SK-N-SH treated with all-trans-retinoic acid at 6 μM for 48 hours (cell line): ENCODE measurements around the gene QKI.

Source experiments
- ATAC-seq: fragments of 200-7000 bp; cut with Tn5 transposase; 3 replicates; pipeline ENCODE4 v1.9.1; 2020; ENCODE audit warnings: mild to moderate bottlenecking, moderate library complexity
- ARNTL ChIP-seq: fragments of 450-650 bp; formaldehyde crosslinking; IDR thresholded peaks from 2 replicates; pipeline ENCODE4 v1.5.0; 2020; ENCODE audit warnings: low read depth, mild to moderate bottlenecking, moderate library complexity, borderline replicate concordance
- BACH2 ChIP-seq: fragments of 250-450 bp; sonication (Bioruptor Pico); IDR thresholded peaks from 2 replicates; pipeline ENCODE4 v1.9.0; 2021; ENCODE audit warnings: mild to moderate bottlenecking, borderline replicate concordance
- CSDC2 ChIP-seq: fragments of 250-450 bp; sonication (Bioruptor Pico); IDR thresholded peaks from 2 replicates; pipeline ENCODE4 v1.5.0; 2020; ENCODE audit warnings: mild to moderate bottlenecking, moderate library complexity
- ESRRG ChIP-seq: fragments of 250-450 bp; sonication (Bioruptor Pico); IDR thresholded peaks from 2 replicates; pipeline ENCODE4 v1.6.1; 2021; ENCODE audit warnings: mild to moderate bottlenecking
- GLIS3 ChIP-seq: fragments of 250-450 bp; sonication (Bioruptor Pico); IDR thresholded peaks from 2 replicates; pipeline ENCODE4 v1.5.0; 2020; ENCODE audit warnings: mild to moderate bottlenecking, moderate library complexity
- ISL1 ChIP-seq: fragments of 250-450 bp; sonication (Bioruptor Pico); IDR thresholded peaks from 2 replicates; pipeline ENCODE4 v2.1.2; 2022; ENCODE audit warnings: mild to moderate bottlenecking, moderate library complexity
- OSR1 ChIP-seq: fragments of 250-450 bp; sonication (Bioruptor Pico); IDR thresholded peaks from 2 replicates; pipeline ENCODE4 v1.8.0; 2022; ENCODE audit warnings: moderate library complexity, mild to moderate bottlenecking, inconsistent platforms
- POU6F1 ChIP-seq: fragments of 250-450 bp; sonication (Bioruptor Pico); IDR thresholded peaks from 2 replicates; pipeline ENCODE4 v1.8.0; 2021; ENCODE audit warnings: low read depth, mild to moderate bottlenecking, moderate library complexity, borderline replicate concordance
- PPARA ChIP-seq: fragments of 250-450 bp; sonication (Bioruptor Pico); IDR thresholded peaks from 2 replicates; pipeline ENCODE4 v1.5.0; 2020; ENCODE audit warnings: mild to moderate bottlenecking, borderline replicate concordance
- RARB ChIP-seq: fragments of 250-450 bp; sonication (Bioruptor Pico); IDR thresholded peaks from 2 replicates; pipeline ENCODE4 v1.8.0; 2021; ENCODE audit warnings: mild to moderate bottlenecking, moderate library complexity
- TCF4 ChIP-seq: fragments of 250-450 bp; sonication (Bioruptor Pico); IDR thresholded peaks from 2 replicates; pipeline ENCODE4 v1.8.0; 2021; ENCODE audit warnings: mild to moderate bottlenecking, moderate library complexity, borderline replicate concordance
- TOX ChIP-seq: fragments of 250-450 bp; sonication (Bioruptor Pico); IDR thresholded peaks from 2 replicates; pipeline ENCODE4 v1.8.0; 2021; ENCODE audit warnings: mild to moderate bottlenecking, moderate library complexity, borderline replicate concordance
- TSHZ2 ChIP-seq: fragments of 250-450 bp; sonication (Bioruptor Pico); IDR thresholded peaks from 2 replicates; pipeline ENCODE4 v1.5.0; 2020; ENCODE audit warnings: mild to moderate bottlenecking, moderate library complexity
- ZFP3 ChIP-seq: fragments of 250-450 bp; sonication (Bioruptor Pico); IDR thresholded peaks from 2 replicates; pipeline ENCODE4 v1.5.0; 2020; ENCODE audit warnings: mild to moderate bottlenecking, moderate library complexity
- ZFP30 ChIP-seq: fragments of 450-650 bp; formaldehyde crosslinking; IDR thresholded peaks from 2 replicates; pipeline ENCODE4 v1.5.0; 2022; ENCODE audit warnings: mild to moderate bottlenecking, moderate library complexity
- ZNF565 ChIP-seq: fragments of 450-650 bp; formaldehyde crosslinking; conservative IDR thresholded peaks from 2 replicates; pipeline ENCODE4 v1.5.0; 2020; ENCODE audit warnings: low read depth, mild to moderate bottlenecking, moderate library complexity
- ZNF70 ChIP-seq: fragments of 450-650 bp; formaldehyde crosslinking; IDR thresholded peaks from 2 replicates; pipeline ENCODE4 v1.5.0; 2020; ENCODE audit warnings: mild to moderate bottlenecking, moderate library complexity
- TF ChIP-seq, protein P1 (sequence below): fragments of 250-450 bp; sonication (Bioruptor Pico); IDR thresholded peaks from 2 replicates; pipeline ENCODE4 v1.8.0; 2020; ENCODE audit warnings: mild to moderate bottlenecking, moderate library complexity, borderline replicate concordance

Gene QKI

GRCh38 chr6:163500105-163500504 lies 85.6 kb downstream of the QKI start:
- TF ChIP-seq ZNF565 (no peak), RARB (CRISPR knock-in tag) (no peak), BACH2 (CRISPR knock-in tag) (no peak), ZNF70 (CRISPR knock-in tag) (no peak), OSR1 (CRISPR knock-in tag) (no peak), ZFP3 (CRISPR knock-in tag) (no peak), POU6F1 (CRISPR knock-in tag) (no peak), TCF4 (CRISPR knock-in tag) (no peak)
- no peak for ATAC-seq

- TF ChIP-seq TCF4 (CRISPR knock-in tag) (no peak), ISL1 (CRISPR knock-in tag) (no peak), ZNF70 (CRISPR knock-in tag) (no peak), POU6F1 (CRISPR knock-in tag) (no peak), ESRRG (no peak), GLIS3 (no peak), PPARA (no peak)
- no peak for ATAC-seq
Measured at GRCh38 chr6:163501026-163501425, 86.5 kb downstream of the QKI start.

DNA sequence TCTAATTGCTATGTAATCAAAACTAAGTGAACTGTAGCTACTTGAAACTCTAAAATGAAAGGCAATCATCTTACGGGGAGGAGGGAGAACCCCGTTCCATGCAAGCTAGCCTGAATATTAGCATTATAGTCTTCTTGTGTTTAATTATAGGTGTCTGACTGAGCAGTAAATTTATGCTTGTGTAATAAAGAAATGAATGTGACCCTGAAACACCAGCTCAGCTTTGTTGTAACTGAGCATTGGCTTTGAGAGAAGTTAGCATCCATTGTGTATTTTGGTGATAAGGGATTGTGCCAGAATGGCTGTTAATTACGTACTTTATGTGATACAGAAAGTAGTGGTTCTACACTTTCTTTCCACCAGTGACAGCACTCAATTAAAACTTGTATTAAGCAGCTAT lies 86.9 kb downstream of the QKI start:
- TF ChIP-seq CSDC2 (no peak), RARB (CRISPR knock-in tag) (no peak), TCF4 (CRISPR knock-in tag) (no peak), POU6F1 (CRISPR knock-in tag) (no peak), ARNTL (CRISPR knock-in tag) (no peak), ZNF70 (CRISPR knock-in tag) (no peak), ZFP30 (no peak), TOX (no peak), ZNF565 (no peak), TSHZ2 (CRISPR knock-in tag) (no peak), ESRRG (no peak), ZFP3 (CRISPR knock-in tag) (no peak)
- TF ChIP-seq, protein P1, sequence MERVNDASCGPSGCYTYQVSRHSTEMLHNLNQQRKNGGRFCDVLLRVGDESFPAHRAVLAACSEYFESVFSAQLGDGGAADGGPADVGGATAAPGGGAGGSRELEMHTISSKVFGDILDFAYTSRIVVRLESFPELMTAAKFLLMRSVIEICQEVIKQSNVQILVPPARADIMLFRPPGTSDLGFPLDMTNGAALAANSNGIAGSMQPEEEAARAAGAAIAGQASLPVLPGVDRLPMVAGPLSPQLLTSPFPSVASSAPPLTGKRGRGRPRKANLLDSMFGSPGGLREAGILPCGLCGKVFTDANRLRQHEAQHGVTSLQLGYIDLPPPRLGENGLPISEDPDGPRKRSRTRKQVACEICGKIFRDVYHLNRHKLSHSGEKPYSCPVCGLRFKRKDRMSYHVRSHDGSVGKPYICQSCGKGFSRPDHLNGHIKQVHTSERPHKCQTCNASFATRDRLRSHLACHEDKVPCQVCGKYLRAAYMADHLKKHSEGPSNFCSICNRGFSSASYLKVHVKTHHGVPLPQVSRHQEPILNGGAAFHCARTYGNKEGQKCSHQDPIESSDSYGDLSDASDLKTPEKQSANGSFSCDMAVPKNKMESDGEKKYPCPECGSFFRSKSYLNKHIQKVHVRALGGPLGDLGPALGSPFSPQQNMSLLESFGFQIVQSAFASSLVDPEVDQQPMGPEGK (CRISPR knock-in tag), result no peak
- ATAC-seq, result no peak

- ATAC-seq, result no peak
Measured at GRCh38 chr6:163504984-163505640, 90.6 kb downstream of the QKI start.

More at GRCh38 chr6:163504984-163505640, 90.6 kb downstream of the QKI start:
- TF ChIP-seq ARNTL (CRISPR knock-in tag) (no peak), ZNF70 (CRISPR knock-in tag) (no peak), OSR1 (CRISPR knock-in tag) (no peak), GLIS3 (no peak)
- TF ChIP-seq, all 23 proteins: peak for 0
